CD4-positive, alpha-beta T cell treated with Interleukin-17A for 1 hour (primary cell): ENCODE results near the gene APOL3.
"Not testable (repeated sequence)": the region's sequence is repeated elsewhere in the genome, so short reads cannot be mapped to it uniquely, and the experiment has no call there.

ENCODE experiments used
- DNase-seq: peaks from one replicate; pipeline ENCODE4 v3.0.0-alpha.2; 2020

APOL3 gene

DNA sequence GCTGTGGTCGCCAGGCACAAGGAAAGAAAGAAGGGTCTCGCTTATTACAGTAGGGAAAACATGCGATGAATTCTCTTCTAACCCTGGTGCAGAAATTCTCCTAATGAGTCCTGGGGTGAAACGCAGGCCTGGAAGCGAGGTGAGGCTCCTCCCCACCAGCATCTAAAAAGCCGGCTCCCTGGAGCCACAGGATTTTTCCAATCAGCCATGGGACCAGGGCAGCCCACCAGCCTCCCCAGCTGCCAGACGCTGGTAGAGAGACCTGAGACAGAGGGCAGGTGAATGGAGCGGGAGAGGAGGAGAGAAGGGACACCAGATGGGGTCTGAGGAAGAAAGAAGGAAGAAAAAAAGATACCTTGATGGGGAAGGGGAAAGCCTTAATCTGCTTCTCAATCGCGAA, 28.6 kb downstream of the APOL3 start:
- no peak for DNase-seq

DNA sequence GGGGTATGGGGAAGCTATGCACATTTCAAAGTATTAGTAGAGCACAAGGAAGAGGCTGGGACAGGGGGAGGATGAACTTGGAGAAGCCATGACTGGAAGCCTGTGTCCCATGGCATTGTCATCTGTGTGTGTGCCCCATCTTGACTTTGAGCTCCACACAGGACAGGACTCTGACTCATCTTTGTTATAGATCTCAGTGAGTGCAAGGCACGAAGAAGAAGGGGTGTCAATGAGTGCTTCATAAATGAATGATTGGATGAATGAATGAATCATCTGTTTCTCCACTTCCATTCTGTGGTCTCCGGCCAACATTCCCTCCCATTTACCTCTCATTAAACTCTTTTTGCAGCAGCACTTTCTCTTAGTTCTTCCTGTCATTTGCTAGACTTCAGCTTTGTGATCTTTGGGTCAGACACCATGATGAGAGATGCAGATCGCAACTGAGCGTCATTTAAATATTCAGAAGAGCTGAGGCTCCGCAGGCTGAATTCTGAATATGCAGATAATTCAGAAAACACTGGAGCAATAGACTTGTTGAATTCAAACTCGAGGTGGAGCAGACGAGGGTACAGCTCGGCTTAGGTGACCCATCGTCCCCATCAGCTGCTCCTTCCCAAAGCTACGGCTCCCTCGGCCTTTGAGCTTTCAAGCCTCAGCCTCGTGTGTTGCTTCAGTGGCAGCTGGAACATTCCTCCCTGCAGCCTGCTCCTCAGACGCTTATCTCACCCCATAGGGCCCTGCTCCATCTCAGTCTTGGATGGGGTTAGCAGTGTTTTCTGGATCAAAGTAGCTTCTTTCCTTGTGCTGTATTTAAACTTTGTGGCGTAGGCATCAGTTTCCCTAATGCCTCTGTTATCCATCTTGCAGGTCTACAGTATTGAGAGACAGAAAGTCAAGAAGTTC, 30.8 kb downstream of the APOL3 start:
- no peak for DNase-seq

DNA sequence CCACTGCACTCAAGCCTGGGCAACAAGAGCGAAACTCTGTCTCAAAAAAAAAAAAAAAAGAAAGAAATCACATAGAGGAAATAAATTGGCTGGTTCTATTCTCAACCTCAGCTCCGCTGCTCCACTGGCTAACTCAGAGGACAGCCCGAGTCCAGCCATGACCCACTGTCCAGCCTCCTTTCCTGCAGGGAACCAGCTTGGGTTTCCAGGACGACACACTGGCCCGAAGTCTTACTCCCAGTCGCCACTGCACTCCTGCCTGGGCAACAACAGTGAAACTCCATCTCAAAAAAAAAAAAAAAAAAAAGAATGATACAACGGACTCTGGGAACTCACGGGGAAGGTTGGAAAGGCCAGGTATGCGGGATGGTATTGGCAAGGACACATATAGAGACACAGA, 31.5 kb downstream of the APOL3 start:
- no peak for DNase-seq

DNA sequence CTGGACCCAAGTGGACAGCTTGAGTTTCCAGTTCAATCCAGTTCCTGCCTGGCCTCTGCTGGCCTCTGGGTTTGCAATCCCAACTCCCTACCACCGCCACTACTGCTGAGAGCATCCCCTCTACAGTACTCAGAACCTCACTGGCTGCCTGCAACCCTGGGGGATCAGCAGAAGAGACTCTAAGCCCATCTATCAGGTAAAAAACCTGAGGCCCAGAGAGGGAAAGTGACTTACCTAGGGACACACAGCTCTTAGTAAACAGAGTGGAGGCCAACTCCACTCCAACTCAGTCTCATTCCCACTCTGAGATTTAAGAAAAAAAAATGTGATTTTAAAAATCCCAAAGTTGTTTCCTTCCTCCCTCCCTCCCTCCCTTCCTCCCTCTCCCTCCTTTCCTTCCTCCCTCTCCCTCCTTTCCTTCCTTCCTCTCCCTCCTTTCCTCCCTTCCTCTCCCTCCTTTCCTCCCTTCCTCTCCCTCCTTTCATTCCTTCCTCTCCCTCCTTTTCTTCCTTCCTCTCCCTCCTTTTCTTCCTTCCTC, 34.5 kb downstream of the APOL3 start:
- DNase-seq: no peak

DNA sequence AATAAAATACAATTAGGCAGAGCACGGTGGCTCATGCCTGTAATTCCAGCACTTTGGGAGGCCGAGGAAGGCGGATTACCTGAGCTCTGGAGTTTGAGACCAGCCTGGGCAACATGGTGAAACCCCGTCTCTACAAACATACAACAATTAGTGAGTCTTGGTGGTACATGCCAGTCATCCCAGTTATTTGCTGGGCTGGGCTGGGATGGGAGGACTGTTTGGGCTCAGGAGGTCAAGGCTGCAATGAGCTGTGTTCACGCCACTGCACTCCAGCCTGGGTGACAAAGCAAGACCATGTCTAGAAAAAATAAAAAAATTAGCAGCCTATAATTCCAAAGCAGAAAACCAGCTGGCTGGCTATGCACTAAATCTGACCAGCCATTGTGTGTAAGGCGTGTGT, 35.1 kb downstream of the APOL3 start:
- no peak for DNase-seq

DNA sequence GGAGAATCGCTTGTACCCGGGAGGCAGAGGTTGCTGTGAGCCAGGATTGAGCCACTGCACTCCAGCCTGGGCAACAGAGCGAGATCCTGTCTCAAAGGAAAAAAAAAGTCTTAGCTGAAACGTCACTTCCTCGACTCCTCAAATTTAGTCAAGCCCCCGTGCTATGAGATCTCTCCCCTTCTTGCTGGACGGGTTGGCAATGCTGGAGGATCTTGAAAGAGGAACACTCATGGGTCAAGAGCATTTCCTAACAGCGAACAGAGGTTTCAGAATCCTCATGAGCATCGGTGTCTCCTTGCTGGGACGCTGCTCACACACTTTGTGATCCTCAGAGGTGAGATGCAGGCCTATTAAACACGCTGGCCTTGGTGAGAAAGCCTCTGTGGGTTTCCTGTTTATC, 35.9 kb downstream of the APOL3 start:
- DNase-seq: no peak

DNA sequence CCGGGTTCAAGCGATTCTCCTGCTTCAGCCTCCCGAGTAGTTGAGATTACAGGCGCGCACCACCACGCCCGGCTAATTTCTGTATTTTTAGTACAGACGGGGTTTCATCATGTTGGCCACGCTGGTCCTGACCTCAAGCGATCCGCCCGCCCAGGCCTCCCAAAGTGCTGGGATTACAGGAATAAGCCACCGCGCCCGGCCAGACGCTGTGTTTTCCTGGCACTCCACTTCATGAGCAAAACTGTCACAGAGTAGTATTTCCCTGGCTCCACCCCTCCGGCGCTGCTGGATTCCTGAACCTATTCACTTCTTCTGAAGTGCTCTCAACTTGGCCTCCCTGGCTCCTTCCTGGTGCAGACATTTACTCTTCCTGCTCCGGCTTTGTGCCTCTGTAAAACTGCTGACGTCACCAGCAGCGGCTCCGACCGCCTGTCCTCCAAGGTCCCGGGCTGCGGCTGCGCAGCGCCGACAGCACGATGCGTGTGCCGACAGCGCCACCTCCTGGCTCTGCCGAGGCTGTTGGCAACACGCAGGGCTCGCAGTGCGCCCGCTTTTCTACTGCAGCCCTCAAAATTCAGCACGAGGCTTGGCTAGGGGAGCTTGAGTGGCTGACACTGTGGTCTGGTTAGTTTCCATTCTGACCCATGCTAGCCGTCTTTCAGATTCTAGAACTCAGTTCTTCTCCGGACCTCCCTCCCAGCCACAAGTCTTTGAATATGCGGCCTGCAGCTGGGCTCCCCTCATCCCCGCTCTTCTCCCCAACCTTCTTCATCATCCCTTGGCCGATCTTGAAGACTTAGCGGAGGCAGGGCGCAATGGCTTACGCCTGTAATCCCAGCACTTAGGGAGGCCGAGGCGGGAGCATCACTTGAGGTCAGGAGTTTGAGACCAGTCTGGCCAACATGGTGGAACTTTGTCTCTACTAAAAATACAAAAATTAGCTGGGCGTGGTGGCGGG, 36.6 kb downstream of the APOL3 start:
- peak; percentile 93 for DNase-seq

DNA sequence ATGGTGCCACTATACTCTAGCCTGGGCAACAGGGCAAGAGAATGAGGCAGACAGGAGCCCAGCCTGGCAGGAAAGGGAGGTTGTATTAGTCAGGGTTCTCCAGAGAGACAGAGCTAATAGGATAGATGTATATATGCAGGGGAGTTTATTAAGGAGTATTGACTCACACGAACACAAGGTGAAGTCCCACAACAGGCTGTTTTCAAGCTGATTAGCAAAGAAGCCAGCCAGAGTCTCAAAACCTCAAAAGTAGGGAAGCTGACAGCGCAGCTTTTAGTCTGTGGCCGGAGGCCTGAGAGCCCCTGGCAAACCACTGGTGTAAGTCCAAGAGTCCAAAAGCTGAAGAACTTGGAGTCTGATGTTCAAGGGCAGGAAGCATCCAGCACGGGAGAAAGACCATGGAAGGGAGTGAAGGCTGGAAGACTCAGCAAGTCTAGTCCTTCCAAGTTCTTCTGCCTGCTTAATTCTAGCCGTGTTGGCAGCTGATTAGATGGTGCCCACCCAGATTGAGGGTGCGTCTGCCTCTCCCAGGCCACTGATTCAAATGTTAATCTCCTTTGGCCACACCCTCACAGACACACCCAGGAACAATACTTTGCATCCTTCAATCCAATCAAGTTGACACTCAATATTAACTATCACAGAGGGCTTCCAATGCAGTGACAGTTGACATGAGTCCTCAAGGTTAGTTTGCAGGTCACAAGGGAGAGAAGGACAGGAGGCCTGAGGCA, 39.8 kb downstream of the APOL3 start:
- not testable (repeated sequence) for DNase-seq

DNA sequence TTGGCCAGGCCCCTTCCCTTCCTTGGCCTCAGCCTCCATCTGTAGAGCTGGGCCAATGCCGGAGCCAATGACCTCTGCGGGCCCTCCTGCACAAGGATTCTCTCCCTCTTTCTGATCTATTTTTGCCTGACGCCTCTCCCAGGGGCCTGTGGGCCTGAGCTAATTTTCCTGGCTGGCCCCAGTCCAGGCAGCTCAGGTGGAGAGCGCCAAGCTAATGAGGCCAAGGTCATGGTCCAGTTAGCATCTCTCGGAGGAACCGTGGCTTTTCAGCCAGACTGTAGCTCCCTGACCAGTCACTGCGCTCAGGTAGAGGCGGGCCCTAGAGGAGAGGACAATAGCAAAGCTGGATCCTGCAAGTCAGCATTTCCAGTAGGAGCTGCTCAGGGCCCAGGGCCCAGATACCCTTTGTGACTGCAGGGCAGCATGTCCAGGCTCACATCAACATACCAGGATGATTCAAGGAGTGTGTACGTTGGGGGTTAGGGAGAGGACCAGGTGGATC, 43.5 kb downstream of the APOL3 start:
- DNase-seq: no peak

DNA sequence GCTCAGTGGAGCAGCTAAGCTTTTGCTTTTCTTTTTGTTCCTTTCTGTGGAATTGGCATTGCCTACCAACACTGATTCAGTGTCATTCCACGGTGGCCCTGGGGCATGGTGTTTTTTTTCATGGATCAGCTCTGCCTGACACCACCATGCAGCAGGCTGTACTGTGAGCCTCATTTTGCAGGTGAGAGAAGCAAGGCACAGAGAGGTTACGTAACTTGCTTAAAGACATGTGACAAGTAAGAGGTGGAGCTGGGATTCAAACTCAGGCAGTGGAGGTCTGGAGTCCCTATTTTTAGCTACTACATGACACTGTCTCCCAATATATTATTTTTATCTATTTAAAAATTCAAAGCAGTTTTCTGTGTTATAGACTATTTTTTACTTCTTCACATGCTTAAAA, 44.4 kb downstream of the APOL3 start:
- DNase-seq: no peak

DNA sequence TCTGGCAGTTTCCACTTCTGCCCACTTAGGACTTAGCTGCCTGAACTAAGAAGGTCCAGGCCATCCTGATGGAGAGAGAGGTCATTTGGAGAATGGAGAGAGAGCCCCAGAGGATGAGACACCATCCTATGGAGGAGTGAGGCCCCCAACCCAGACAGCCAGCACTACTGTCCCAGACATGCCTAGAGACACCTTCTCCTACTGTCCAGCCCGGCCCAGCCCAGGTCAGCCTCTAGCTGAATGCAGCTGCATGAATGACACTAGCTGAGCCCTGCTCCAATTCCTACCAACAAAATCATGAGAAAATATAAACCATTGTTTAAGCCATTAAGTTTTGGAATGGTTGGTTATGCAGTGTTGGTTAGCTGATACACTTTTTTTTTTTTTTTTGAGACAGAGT, 47.4 kb downstream of the APOL3 start:
- no peak for DNase-seq

DNA sequence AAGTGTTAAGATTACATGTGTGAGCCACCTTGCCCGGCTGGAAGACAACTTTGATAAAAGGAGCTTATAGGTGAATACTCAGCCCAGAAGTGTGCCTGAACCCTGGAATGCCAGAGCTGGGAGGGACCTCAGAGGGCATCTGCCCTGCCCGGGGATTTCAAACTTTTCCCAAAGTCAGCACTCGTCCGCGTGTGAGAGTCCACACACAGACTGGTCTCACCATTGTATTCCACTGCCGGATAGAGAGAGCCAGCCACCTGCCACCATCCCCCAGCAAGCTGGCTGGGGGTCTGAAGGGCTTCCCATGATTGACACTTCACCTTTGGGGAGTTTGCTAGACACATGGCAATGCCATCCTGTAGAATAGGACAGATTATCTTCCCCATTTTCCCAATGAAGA, 49.2 kb downstream of the APOL3 start:
- no peak for DNase-seq

DNA sequence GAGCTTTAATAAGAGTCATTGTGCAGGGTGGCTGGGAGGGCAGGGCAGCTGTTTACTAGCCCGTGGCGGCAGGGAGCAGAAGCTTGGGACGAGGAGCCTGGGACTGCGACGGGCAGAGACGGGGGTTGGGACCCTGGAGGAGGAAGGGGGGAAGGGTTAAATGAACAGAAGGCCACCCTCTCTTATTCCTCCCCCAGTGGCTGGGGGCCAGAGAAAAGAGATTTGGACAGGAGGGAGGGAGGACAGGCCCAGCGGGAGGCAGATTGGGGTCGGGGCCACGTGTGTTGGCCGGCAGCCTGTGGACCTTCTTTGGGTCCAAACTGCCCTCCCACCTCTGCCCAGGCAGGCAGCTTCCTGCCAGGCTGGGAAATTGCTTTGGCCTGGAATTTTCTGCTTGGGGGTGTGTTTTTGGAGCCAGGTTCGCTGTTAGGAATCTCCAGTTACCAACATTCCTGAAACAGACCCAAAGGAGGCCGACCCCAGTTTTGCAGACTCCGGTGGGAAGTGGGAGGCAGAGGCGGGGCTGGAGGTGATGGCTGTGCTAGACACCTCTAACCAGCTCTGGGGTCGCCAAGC, 50.2 kb downstream of the APOL3 start:
- DNase-seq: no peak

DNA sequence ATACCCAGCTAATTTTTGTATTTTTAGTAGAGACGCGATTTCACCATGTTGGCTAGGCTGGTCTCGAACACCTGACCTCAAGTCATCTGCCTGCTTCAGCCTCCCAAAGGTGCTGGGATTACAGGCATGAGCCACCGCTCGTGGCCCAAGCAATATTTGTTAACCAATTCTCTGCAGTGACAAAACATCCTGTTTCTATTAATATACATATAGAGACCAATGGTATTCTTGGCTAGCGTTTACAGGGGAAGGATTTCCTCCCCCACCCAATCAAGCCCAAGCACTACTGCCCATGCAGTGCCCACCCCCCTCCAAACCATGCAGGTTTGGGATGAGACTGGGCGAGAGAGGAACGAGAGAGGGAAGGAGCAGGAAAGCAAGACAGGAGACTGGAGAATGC, 53.1 kb downstream of the APOL3 start:
- no peak for DNase-seq

DNA sequence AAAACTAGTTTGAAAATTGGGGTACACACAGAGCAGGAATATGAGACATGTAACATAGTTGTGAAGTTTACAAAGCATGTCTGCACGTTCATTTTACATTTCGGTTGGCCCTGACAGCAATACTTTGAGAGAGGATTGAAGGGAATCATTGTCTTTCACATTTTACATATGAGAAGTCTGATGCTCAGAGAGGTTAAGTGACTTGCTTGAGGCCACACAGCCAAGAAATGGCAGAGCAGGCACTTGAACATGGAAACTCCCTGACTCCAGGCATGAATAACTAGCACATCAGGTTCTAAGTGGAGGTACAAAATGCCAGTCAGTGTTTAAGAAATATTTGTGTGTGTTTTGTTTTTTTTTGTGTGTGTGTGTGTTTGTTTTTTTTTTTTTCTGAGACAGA, 53.6 kb downstream of the APOL3 start:
- DNase-seq: no peak

DNA sequence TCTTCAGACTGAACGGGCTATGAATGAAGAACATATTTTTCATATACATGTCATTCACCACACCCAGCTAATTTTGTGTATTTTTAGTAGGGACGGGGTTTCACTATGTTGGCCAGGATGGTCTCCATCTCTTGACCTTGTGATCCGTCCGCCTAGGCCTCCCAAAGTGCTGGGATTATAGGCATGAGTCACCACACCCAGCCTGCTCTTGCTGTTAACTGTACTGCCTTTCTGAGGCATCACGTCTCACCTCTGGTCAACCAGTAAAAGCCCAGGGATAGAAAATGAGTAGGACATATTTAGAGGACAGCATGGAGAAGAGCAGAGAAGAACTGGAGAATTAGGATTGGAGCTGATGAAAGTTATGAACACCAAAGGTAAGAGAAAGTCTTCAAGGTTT, 55.6 kb downstream of the APOL3 start:
- no peak for DNase-seq

DNA sequence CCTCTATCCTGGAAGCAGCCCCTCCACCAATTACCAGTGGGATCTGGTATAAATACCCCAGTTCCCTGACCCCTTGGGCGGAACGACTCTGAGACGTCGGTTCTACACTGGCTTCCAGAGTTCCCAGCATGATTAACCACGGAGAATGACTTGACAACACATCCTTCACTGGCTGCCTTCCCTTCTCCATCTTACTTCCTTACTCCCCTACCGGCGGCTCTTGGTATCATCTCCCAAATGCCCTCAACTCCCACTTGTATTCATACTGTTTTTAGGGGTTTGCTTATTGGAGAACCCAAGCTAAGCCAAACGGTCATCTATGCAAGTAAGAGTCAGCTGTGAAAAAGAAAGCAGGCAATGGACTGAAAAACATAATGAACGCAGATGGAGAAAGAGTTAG, 56.1 kb downstream of the APOL3 start:
- DNase-seq: no peak

DNA sequence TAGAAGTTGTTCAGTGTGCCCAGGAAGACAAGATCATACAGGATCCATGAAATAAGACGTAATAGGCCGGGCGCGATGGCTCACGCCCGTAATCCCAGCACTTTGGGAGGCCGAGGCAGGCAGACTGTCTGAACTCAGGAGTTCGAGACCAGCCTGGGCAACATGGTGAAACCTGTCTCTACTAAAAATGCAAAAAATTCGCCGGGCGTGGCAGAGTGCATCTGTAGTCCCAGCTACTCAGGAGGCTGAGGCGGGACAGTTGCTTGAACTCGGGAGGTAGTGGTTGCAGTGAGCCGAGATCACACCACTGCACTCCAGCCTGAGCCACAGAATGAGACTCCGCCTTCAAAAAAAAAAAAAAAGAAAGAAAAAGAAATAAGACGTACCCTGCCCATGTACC, 56.7 kb downstream of the APOL3 start:
- DNase-seq: no peak

DNA sequence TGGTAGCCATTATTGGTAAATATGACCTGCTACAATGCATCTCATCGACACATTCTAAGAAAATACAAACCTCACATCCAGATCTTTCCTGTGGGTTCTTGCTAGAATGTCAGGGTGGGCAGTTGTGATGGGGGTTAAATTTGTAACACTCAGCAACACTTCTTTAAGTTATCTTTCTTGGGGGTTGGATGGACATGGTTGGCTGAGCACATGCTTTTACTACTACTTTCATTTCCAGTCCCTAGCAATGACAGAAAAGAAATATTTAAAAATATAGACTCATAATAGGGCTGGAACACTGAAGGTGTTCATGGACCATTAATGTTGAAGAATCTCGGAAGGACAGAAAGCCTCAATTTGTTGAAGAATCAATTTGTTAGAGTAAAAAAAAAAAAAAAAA, 57.6 kb downstream of the APOL3 start:
- DNase-seq: no peak

DNA sequence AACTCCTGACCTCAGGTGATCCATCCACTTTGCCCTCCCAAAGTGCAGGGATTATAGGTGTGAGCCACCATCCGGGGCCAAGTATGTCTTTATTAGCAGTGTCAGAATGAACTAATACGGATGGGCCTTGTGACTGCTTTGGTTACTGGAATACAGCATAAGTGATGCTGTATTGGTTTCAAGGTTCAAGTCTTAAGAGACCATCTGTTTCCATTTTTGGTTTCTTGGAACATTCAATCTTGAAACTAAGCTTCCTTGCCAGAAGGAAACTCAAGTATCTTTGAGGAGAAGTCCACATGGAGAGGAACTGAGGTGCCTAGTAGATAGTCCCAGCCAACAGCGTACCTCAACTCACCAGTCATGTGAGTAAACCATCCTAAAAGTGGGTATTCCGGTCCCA, 58.8 kb downstream of the APOL3 start:
- DNase-seq: no peak

DNA sequence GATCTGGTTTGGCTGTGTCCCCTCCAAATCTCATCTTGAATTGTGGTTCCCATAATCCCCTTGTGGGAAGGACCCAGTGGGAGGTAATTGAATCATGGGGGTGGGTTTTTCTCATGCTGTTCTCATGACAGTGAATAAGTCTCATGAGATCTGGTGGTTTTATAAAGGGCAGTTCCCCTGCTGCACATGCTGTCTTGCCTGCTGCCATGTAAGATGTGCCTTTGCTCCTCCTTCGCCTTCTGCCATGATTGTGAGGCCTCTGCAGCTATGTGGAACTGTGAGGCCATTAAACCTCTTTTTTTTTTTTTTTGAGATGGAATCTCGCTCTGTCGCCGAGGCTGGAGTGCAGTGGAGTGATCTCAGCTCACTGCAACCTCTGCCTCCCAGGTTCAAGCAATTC, 59.6 kb downstream of the APOL3 start:
- not testable (repeated sequence) for DNase-seq

DNA sequence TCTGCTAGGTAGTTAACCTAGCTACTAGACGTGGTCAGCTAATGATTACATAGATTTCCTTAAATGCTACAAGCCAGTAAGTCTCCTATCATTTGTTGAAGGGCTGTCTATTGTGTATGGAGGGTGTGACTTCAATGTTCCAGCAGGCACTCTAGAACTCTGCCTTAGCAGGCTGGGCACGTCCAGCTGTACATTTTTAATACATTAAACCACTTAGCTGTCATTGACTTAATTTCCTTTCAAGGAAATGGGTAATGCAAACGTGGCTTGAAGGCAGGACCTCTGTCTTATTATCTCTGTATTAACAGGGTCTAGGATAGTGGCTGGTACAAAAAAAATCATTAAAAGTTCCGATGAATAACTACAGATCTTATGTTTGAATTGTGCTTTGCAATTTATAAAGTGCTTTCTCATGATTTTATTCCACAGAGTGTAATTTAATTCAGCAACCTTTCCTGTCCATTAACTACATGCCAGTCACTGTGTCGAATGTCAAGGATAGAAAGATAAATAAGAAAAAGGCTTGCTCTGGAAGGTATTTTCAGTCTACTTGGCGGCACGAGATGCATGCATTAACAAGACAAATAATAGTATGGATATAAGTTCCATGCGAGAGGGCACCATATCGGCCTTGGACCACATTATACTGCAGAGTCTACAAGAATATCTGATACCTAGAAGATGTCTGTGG, 60.3 kb downstream of the APOL3 start:
- no peak for DNase-seq
